ENCODE measurements around the gene TVP23C. TPM values are rescaled to one million over a fixed set of nuclear protein-coding genes. Genes with fewer than 3 reads are reported as not detected.

The TVP23C gene
- total and polyA plus RNA-seq, 9 of the 15 experiments (the other 6 are each of a cell fraction or from before 2014, with no cell fraction given), result 5.7 to 16.8 (median 8.2) TPM

- TF ChIP-seq ZNF174 (CRISPR knock-in tag; IDR thresholded peaks at IDR 0.05) (no peak), RBM14 (IDR thresholded peaks at IDR 0.05; ENCODE audit: borderline replicate concordance, insufficient read depth, low read depth, low read length) (no peak), BHLHE40 (IDR thresholded peaks at IDR 0.05; ENCODE audit: low read length) (no peak), FOS (IDR thresholded peaks at IDR 0.05; ENCODE audit: extremely low read depth, insufficient read length) (no peak), THAP12 (CRISPR knock-in tag; IDR thresholded peaks at IDR 0.05) (no peak), MAFK (IDR thresholded peaks at IDR 0.05; ENCODE audit: low read length) (no peak), PYGO2 (tag; IDR thresholded peaks at IDR 0.05) (no peak)
Measured at GRCh38 chr17:15482476-15482875, 80.8 kb downstream of the TVP23C start (continued).

GRCh38 chr17:15481481-15481880, 81.8 kb downstream of the TVP23C start:
- intact Hi-C loops (cut with micrococcal nuclease), result no loop called here
- ChIA-PET POLR2A (no interaction called here), CTCF (ENCODE audit: low intra/inter-chr PET ratio) (no interaction called here)
- no peak for FAIRE-seq
- in situ Hi-C loops (cut with MboI), result no loop called here
- H3K79me2 ChIP-seq (ENCODE audit: control insufficient read depth, insufficient read depth, low read length), result no peaks in the 10 kb centered on the region
- no peak overlapping the region for H3K4me3 ChIP-seq
- no peak overlapping the region for H3K27ac ChIP-seq (ENCODE audit: extremely low read depth, low read depth, low read length)
- no peak overlapping the region for H3K4me2 ChIP-seq (ENCODE audit: insufficient read depth, low read length)
- H3K27me3 ChIP-seq (ENCODE audit: control insufficient read depth in 2 of 2, insufficient read depth in 2 of 2, low read length in 2 of 2), result no peaks in the 10 kb centered on the region
- H3K9ac ChIP-seq (ENCODE audit: insufficient read depth in 1 of 2, low read depth in 2 of 2, low read length in 2 of 2), result no peak overlapping the region
- no peak for ATAC-seq
- no peaks in the 10 kb centered on the region for H3K9me1 ChIP-seq (ENCODE audit: control insufficient read depth, insufficient read depth, low read length)
- no peaks in the 10 kb centered on the region for H4K20me1 ChIP-seq (replicated peaks; ENCODE audit: control insufficient read depth, insufficient read depth, low read length)
- no peak overlapping the region for H2AFZ ChIP-seq (ENCODE audit: low read depth, low read length)
- WGBS (ENCODE audit: insufficient coverage, low coverage, missing lambda C conversion rate), result 85% methylated on average over 6 of the region's 6 CpGs
- no peak for DNase-seq (ENCODE audit: extremely low read depth in 1 of 4, low spot score in 3 of 4)
- no peaks in the 10 kb centered on the region for H3K9me3 ChIP-seq (replicated peaks; ENCODE audit: control insufficient read depth, insufficient read depth, low read depth, low read length)
- H3K36me3 ChIP-seq (ENCODE audit: control insufficient read depth, insufficient read depth, low read length), result peaks cover 2% of the 10 kb centered on the region; the same call in 1 of the 3 replicates
- BruUV-seq (replicated peaks), result no TSS peak
- no peaks in the 10 kb centered on the region for H3K4me1 ChIP-seq (replicated peaks in 1 of 2; ENCODE audit: control insufficient read depth in 2 of 2, insufficient read depth in 2 of 2, low read length in 2 of 2)
- TF ChIP-seq ZNF518B (CRISPR knock-in tag; IDR thresholded peaks at IDR 0.05) (no peak), ZSCAN29 (IDR thresholded peaks at IDR 0.05) (no peak), BRF1 (IDR thresholded peaks at IDR 0.05; ENCODE audit: borderline replicate concordance, extremely low read depth, insufficient read length) (no peak), NR0B1 (IDR thresholded peaks at IDR 0.05; ENCODE audit: partially characterized antibody) (no peak)

All from K562 (cell line).